Gastroesophageal sphincter (tissue), 3 donors: ENCODE data around the gene SPON1.

Experiments
- CTCF ChIP-seq, 4 experiments: fragments of 200-600 bp in 2 of 4; fragments of 450-650 bp in 2 of 4; sonication (generic) in 1 of 4; IDR thresholded peaks; one replicate each; pipeline ENCODE4 v1.5.1; 2017 to 2019; ENCODE audit warnings: antibody characterized with exemption in 4 of 4, mild to moderate bottlenecking in 2 of 4, moderate library complexity in 2 of 4
- POLR2A ChIP-seq, 2 donors: fragments of 450-650 bp; IDR thresholded peaks; one replicate each; pipeline ENCODE4 v1.6.1; 2017; ENCODE audit warnings: antibody characterized with exemption in 2 of 2, mild to moderate bottlenecking in 2 of 2, moderate library complexity in 1 of 2

- TF ChIP-seq CTCF (IDR thresholded peaks at IDR 0.05) (no peak), POLR2A (IDR thresholded peaks at IDR 0.05) (no peak)
Measured at GRCh38 chr11:14258221-14258935, 295.9 kb downstream of the SPON1 start.
